Left ventricle myocardium superior (tissue), 1 donor: ENCODE data around the gene EEF1E1. TPM values are rescaled to one million over a fixed set of nuclear protein-coding genes. Genes with fewer than 3 reads are reported as not detected.
A peak's percentile ranks its signal among the peaks of the same experiment; 100 is the strongest.

Source experiments
- ATAC-seq: fragments of 200-7000 bp; cut with Tn5 transposase; one replicate; pipeline ENCODE4 v1.9.1; 2020; ENCODE audit warnings: mild to moderate bottlenecking, moderate library complexity
- DNase-seq: peaks from one replicate; pipeline ENCODE4 v3.0.0-alpha.2; 2020
- intact Hi-C: fragments of 100-400 bp; cut with micrococcal nuclease; formaldehyde crosslinking; loops from one replicate; pipeline ENCODE4 v1.11.0; 2022
- long read RNA-seq: library from polyadenylated mRNA; unstranded; transcript quantifications from one replicate; pipeline ENCODE4 v2.0.0, GENCODE V29; 2021
- total RNA-seq: library from RNA; stranded (reverse); fragmentation: NEBNext Ultra II Directional; extraction: Animal tissue kit (Norgen Biotek cat#: 25700); gene quantifications from one replicate; pipeline ENCODE4 v1.2.1, GENCODE V29; 2021
- donor health status: DM: no; HTN: yes; CAD: no; lungs with severe emphysema.

Gene EEF1E1
- 11.0 TPM for total RNA-seq
- long read RNA-seq, transcript EEF1E1-201 (4 exons, 1,077 nt) = major isoform, 8 of 11 reads
- long read RNA-seq, partial matches to known transcripts = 0 of 11 reads
- long read RNA-seq, other reads (novel, unspliced or antisense) = 0 of 11 reads

- intact Hi-C loops = no loop called here
- ATAC-seq = peak; percentile 100
- peak; percentile 95 for DNase-seq
Measured at GRCh38 chr6:8102122-8102958, at the start of gene EEF1E1. EEF1E1 (minus strand) TSS chr6:8102548; CDS start chr6:8102521, 27 bp downstream.

- no peak for DNase-seq
- intact Hi-C loops = no loop called here
- no peak for ATAC-seq
Measured at GRCh38 chr6:8149350-8149749, 47.0 kb upstream of the EEF1E1 start.

- ATAC-seq = no peak
- no peak for DNase-seq
- intact Hi-C loops = no loop called here
Measured at GRCh38 chr6:8143945-8144344, 41.6 kb upstream of the EEF1E1 start.

GRCh38 chr6:8139451-8139850, 37.1 kb upstream of the EEF1E1 start:
- ATAC-seq = no peak
- intact Hi-C loops = no loop called here
- no peak for DNase-seq

- no peak for DNase-seq
- no peak for ATAC-seq
- intact Hi-C loops = no loop called here
Measured at GRCh38 chr6:8137529-8137939, 35.2 kb upstream of the EEF1E1 start.

- ATAC-seq (no peak), DNase-seq (no peak)
- intact Hi-C loops = no loop called here
Measured at GRCh38 chr6:8135276-8135675, 32.9 kb upstream of the EEF1E1 start.

GRCh38 chr6:8132130-8132529, 29.8 kb upstream of the EEF1E1 start:
- DNase-seq = no peak
- intact Hi-C loops = loop anchor here (5.0 kb wide), 1 partner anchor 90 kb away; no protein-coding TSS in a partner anchor
- ATAC-seq = no peak

GRCh38 chr6:8131265-8131897, 29.0 kb upstream of the EEF1E1 start:
- ATAC-seq (peak; percentile 66), DNase-seq (no peak)
- intact Hi-C loops = loop anchor here (5.0 kb wide), 1 partner anchor 91 kb away; no protein-coding TSS in a partner anchor

GRCh38 chr6:8130399-8130798, 28.1 kb upstream of the EEF1E1 start:
- no peak for DNase-seq
- intact Hi-C loops = loop anchor here (5.0 kb wide), 1 partner anchor 92 kb away; no protein-coding TSS in a partner anchor
- ATAC-seq = no peak

GRCh38 chr6:8123236-8123635, 20.9 kb upstream of the EEF1E1 start:
- intact Hi-C loops = no loop called here
- ATAC-seq = no peak
- DNase-seq = no peak

GRCh38 chr6:8114956-8115355, 12.6 kb upstream of the EEF1E1 start:
- no peak for DNase-seq

GRCh38 chr6:8113131-8113654, 10.8 kb upstream of the EEF1E1 start:
- DNase-seq = no peak
- no peak for ATAC-seq
- intact Hi-C loops = no loop called here

More at GRCh38 chr6:8114956-8115355, 12.6 kb upstream of the EEF1E1 start:
- ATAC-seq = no peak
- intact Hi-C loops = no loop called here

GRCh38 chr6:8110725-8111124, 8.4 kb upstream of the EEF1E1 start:
- ATAC-seq (no peak), DNase-seq (no peak)
- intact Hi-C loops = no loop called here

GRCh38 chr6:8110117-8110721, 7.9 kb upstream of the EEF1E1 start:
- intact Hi-C loops = no loop called here
- ATAC-seq (no peak), DNase-seq (no peak)

- ATAC-seq (peak; percentile 19), DNase-seq (no peak)
- intact Hi-C loops = no loop called here
Measured at GRCh38 chr6:8108759-8109539, 6.6 kb upstream of the EEF1E1 start.

- intact Hi-C loops = no loop called here
- DNase-seq (no peak), ATAC-seq (no peak)
Measured at GRCh38 chr6:8108031-8108660, 5.8 kb upstream of the EEF1E1 start.

- no peak for DNase-seq
- ATAC-seq = no peak
- intact Hi-C loops = no loop called here
Measured at GRCh38 chr6:8105791-8106190, 3.4 kb upstream of the EEF1E1 start.

- no peak for ATAC-seq
- intact Hi-C loops = no loop called here
- DNase-seq = no peak
Measured at GRCh38 chr6:8103726-8104125, 1.4 kb upstream of the EEF1E1 start.
